ENCODE data around the gene ZNF688.
"Not testable (repeated sequence)": the region's sequence is repeated elsewhere in the genome, so short reads cannot be mapped to it uniquely, and the experiment has no call there.

GRCh38 chr16:30590869-30591268, 19.4 kb upstream of the ZNF688 start:
- not testable (repeated sequence) for TF ChIP-seq CTCF, POLR2A (IDR thresholded peaks at IDR 0.05)
